IPS DF 4.7 (cell line): Measurements from ENCODE around the gene JAK1.

Experiments
- DNase-seq: peaks from one replicate; pipeline ENCODE4 v3.0.0-alpha.2; 2013; ENCODE audit warnings: low spot score; ENCODE audit errors: extremely low read depth

The JAK1 gene

DNA sequence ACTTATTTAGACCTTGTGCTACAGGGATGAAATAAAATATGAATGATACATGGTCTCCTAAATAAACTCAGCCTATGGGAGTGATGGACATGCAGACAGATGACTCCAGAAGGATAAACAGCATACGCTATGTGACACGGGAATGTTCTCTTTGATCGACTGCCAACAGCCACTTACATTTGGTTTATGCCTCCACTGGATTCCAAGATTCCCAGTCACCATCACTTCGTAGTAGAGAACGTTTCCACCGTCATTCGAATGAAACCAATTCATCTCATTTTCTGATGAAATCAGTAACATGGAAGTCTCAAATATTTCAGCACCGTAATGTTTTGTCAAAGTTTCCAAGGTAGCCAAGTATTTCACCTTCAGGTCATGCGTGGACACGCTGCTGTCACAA is 99.7 kb downstream of the JAK1 start:
- DNase-seq, result no peak

DNA sequence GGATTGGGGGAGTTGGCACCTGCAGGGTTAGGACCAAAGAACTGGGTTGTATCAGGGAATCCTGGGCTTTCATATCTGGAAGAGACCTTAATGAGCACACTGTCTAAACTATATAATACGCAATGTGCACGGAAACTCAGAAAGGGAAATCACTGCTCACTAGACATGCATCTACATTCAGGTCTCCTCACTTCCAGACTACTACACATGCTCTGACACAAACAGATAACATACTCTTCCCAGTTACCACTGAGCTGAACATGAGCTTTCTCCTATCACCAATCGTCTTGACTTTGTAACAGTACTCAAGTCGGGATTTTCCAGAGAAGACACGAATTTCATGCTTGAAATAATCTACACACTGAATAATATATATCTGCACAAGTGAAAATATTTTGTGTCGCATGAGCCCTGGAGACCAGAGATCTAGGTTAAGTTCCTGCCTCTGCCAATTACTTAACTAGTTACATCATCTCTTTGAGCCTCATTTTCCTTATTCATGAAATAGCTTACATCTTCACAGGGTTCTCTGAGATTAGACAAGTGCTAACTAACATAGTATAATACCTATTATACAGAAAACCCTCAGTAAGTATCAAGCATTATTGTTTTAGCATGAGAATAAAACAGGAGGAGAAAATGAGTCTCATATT is 101.1 kb downstream of the JAK1 start:
- DNase-seq, result no peak

DNA sequence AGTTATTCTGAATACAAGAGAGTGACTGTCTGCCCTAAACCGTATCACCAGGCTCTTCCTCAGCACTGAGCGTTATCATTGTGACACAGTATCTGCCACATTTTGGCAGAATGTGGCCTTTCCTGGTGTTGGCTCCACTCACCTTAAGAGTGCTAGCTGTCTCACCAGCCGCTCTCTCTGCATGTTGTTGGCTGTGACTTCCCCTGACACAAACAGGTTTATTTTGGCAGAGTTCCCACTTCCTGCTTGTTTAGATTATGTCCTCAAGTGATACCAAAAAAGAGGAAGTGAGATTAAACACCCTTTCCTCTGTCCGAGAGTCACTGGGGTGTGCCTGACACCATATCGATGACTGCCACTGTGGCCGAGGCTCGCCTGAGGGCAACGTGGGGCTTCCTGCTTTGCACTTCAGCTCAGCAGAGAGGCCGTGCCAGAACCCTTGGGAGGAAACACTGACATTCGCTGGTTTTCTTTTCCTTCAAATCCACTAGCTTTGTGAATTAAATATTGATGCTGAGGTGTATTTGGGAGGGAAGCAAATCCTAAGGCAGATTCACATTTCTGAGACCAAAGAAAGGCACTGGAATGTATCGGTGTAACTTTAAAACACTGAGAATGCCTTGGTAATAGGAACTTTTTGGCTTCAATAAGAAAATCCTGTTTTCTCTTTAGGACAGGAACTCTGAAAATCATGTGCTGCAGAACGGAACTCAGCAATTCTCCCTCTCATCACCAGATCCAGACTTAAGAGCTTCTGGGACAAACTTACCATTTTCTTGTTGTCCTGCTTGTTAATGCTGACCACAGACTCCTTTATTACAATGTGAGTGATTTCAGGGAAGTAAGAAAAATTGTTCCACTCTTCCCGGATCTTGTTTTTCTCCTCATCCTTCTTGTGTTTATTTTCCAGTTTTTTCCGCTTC is 102.1 kb downstream of the JAK1 start:
- DNase-seq, result no peak

DNA sequence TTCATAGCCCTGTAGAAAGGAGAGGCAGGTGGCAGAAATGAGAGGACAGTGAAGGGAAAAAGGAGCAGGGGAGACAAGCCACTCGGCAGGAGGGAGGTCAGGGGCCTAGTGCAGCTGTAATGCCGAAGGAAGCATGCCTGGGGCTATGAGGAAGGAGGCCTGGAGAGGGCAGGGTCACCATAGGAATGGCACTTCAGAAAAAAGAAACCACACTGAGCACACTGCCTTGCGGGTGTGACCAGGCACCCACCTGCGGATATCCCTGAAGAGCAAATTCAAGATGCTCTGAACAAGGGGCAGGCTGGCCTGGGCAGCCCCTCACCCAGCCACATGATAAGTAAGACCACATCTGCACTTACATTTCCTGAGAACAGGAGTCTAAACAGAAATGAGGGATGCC is 104.7 kb downstream of the JAK1 start:
- peak; percentile 44 for DNase-seq

DNA sequence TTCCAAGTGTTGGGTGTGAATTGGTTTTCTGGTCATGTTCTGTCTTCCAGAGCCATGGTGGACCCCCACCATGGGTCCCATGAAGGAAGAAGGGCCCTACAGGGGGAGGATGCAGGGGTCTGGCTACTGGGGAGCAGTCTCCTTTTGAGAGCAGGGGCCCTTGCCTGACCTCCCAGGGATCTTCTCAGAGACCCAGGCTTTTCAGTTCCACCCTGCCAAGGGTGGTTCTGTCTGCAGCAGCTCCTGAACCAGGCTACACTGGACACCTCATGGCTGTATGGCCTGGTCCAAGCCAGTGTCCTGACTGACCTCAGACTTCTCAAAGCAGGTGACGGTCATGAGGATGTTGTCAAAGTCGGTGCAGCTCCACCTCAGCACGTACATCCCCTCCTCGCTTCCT is 109.0 kb downstream of the JAK1 start:
- DNase-seq, result no peak

DNA sequence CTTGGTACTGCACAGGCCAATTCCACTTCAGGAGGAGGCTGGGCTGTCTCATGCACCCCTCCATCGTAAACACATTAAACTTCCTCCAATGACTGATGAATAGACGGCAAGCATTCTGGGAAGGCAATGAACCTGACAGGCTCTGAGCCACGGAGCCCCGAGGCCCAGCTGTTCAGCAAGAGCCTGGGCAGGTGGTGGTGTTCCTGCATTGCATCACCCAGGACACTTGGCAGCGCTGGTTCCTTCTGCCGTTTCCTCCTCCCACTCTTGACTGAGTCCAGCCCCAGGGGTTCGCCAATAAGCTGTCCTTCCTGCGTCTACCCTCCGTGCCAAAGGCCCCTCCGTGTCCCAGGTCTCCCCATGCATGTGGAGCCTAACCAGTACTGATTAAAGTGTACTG is 109.8 kb downstream of the JAK1 start:
- DNase-seq, result no peak

DNA sequence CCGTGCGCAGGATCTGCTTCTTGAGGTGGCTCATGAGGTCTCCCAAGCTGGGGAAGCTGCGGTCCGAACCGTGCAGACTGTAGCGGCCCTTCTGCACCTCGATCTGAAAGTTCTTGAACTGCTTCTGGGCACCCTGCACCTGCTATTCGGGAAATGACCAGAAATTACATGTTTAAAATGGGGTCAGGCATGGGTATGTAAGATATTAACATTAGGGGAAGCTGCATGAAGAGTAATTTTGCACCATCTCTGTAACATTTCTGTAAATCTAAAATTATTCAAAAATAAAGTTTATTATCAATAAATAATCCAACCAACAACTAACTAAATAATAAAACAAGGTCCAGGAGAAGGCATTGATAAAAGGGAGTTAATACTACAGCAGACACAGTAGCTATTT is 110.8 kb downstream of the JAK1 start:
- DNase-seq, result no peak

DNA sequence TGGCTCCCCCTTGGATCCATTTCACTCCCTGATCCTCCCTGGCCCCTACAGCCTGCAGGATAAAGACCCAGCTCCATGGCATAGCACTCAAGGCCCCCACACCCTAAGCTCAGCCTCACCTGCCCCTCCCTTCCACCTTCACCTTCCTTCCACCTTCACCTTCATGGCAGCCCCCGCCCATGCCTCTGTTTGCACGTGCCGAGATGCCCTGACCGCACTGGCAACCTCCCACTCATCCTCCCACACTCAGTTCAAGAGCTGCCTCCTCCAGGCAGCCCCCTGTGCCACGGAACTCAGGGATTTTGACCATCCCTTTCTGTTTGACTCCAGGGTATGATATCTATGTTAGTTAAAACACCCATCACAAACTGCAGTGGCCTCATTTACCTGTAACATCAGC is 111.7 kb downstream of the JAK1 start:
- DNase-seq, result no peak

DNA sequence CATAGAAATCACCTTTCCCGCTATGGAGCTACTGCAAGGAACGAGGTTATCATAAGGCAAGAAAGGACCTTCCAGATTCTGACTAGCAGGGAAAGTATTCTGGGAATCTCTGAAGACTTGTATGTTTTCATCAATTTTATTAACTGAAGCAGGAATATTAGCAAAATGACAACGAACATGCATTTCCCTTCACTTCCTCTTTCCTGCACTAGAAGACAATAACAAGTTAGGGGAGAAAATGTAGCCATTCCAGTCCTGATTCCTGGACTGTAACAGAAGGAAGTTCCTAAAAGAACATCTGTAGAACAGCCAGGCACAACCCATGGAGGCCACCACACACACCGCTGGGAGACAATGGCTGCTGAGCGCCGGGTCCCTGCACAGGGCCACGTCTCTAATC is 114.7 kb downstream of the JAK1 start:
- DNase-seq, result no peak

DNA sequence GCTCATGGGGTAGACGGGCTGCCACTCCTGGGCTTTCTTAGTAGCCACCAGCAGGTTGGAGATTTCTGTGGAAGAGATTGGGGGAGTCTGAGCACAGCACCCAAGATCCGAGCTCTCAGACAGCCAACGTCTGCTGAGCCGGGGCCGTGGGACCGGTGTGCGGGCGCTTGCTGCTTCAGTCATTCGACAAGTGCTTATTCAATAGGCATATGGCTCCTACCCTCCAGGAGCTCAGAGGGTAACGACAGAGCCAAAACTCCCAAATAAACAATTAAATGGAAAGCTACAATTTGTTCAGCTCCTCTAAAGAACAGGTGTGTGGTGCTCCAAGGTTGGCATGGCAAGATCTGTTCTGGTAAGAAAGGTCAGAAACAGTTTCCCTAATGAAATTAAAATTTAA is 115.5 kb downstream of the JAK1 start:
- no peak for DNase-seq

DNA sequence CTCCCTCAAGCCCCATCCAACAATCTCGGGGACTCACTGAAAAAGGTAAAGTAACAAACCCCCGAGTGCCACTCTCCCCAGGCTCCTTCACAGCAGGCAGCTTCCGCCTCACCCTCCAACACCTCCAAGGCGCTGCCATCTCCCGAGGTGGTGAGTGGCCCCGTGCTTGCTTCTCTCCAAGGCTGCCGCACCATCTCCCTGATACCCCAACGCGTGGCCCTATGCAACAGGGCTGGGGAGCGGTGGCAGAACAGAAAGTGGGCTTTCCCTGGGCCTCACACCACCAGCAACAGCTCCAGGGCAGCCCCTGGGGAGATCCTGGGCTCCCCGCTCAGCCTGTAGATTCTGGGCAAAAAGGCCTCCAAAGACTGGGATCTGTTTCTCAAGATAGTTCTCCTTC is 116.4 kb downstream of the JAK1 start:
- no peak for DNase-seq

DNA sequence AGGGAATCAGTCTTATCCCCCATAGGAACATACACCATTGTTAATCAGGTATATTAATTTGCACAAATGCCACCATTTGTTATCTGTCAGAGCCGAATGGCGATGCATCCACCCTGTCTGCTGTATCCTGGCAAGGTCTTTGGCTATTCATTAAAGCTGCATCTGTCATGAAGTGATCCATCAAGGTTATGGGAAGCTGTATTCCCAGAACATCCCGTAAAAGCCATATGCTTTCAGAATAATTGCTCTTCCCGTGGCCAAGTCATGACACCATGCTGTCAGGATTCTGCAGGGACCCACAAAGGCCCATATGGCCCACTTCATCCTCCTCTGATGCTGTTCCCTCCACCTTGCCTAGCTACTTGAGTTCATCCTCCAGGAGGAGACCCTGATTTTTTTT is 117.5 kb downstream of the JAK1 start:
- DNase-seq, result no peak

DNA sequence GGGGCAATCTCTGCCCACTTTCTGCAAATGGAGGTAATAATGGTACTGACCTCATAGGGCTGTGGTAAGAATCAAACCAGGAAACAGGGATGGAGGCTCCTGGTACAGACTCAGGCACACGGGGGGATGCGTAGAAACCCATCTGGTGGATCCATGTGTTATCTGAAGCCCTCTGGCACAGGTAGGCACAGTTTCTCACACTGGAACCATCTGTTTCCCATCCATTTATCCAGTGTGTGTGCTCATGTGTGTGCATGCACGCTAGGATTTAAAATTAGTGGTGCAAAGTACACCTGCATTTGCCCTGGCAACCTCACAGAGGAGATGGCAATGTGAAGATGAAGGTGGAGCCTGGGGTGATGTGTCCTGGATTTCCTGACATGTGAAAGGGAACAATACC is 118.2 kb downstream of the JAK1 start:
- no peak for DNase-seq

DNA sequence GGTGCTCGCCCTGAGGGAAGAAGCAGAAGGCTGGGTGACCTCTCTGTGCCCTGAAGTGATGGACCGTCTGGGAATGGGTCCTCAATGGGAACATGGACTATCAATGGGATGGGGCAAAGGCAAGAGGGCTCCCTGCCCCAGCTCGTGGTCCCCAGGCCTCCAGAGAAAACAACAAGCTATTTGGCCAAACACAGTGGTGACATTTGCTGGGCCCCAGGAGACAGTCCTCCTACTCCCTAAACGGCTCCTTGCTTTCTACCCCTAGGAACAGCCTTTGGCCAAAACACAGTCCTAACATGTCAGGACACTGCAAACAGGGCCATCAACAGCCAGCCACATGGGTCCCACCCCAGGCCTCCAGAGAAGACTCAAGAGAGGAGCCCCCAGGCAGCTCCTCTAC is 118.7 kb downstream of the JAK1 start:
- no peak for DNase-seq

DNA sequence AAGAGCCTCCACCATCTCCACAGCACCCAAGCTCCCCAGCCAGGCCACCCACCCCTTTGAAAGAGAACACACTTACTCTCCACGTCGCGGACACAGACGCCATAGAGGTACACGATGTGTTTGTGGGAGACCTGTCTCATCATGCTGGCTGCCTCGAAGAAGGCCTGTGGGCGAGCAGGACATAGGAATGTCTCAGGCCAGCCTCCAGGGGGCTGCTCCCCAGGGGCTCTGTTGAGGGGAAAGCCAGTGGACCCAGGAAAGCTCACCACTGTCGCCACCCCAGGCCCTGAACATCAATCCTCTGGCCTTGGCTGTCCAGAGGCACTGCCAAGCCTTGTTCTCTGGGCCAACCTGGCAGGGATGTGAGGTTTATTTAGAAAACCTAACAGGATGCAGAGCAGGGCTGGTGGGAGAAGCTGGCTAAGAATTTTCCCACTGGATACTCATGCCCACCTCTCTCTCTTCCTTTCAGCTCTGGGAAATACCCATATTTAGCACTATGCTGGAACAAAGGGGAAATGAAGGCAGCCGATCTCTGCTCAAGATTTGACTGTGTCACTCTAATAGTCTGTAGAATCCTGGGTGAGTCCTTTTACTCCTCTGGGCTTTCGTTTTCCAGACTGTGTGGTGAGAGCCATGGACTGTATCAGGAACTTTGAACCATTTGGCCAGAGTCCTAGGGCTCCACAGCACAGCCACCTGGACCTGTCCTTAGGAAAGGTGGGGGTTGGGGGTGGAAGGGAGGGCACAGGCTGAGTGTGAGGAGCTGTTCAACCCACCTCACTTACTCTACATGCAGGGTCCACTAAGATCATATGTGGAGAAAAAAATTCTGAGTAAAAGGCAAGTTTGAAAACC is 119.5 kb downstream of the JAK1 start:
- DNase-seq, result no peak

DNA sequence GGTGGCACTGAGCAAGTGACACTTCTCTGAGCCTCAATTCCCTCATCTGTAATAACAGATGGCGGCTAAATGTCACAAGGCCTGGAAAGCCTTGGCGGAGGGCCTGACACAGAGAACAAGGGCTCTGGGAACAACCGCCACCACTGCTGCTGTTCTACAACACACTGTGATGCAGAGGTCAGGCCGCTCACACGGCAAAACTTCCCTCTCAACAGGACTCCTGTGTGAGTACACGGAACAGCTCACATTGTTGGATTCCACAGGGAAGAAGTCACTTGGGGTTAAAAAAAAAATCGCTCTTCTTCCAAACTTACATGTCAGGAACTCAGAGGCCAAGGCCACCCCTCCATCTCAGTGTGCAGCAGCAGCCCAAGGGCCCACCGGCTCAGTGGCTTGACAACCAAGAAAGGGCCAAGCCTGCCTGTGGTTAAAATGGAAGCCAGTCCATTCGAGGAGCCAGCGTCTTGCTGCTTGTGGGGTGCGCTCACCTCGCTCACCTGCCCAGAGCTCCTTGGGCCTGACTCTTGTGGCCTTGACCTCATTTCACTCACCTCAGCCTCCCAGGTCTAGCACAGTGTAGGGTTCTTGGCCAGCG is 120.4 kb downstream of the JAK1 start:
- DNase-seq, result no peak

DNA sequence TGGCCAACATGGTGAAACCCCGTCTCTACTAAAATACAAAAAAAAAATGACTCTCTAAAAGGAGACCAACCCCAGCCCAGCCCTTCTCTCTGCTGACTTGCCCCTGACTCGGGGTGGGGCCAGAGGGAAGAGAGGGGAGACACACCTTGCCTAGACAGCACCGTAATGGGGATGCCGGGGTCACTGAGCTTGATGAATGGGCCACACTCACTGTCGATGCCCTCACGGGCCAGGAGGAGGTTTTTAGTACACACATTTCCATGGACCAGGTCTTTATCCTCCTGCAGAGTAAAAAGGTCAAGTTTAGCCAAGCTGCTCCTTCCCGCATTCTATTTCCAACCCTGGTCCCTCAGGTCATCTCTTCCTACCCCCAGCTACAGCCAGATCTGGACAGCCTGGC is 121.7 kb downstream of the JAK1 start:
- DNase-seq, result no peak

DNA sequence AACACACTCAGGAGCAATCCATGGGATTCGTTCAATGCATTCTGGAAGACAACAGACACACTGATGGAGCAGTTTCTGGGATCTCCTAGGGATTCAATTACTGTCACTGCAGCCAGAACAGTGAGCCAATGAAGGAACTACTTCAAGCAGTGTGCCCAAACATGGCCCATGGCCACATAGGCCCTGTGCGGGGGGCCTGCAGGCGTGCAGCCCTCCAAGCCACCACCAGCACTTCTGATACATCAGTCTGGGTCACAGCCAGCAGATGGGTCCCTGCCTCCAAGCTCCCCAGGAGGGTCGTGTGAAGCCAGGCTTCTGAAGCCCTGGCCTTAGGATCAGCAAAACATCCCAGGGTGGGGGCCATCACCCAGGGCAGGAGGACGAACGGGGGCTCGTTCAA is 122.2 kb downstream of the JAK1 start:
- no peak for DNase-seq

DNA sequence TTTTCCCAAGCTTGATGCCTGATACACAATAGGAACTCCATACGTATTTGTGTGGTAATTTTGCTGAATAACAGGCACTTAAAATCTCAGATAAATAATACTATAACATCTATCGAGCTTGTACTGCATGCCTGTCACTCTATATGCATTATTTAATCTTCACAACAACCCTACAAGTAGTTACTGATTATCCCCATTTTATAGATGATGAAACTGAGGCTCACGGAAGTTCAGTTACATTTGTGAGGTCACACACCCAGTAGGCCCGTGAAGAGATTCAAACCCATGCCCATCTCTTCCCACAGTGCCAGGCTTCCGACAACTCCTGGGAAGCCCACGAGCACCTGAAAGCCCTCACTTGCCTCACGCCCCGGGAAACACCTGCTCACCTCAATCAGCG is 122.7 kb downstream of the JAK1 start:
- DNase-seq, result no peak

DNA sequence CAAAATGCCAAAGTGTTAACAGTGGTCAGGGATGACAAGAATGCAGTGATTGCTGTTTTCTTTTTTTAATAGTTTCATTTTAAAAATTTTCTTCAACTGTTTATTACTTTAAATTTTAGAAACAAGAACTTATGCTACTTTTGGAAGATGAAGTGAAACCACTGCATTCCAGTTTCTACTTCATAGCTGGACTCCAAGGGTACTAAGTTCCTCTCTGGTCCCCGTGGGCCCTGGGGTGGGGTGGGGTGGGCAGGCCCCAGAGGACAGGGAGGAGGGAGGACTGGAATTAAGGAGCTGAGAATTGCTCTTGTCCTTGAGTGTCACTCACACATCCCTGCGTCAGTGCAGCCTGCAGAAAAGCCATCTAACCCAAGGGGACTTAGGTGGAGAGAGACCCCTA is 124.1 kb downstream of the JAK1 start:
- DNase-seq, result no peak

DNA sequence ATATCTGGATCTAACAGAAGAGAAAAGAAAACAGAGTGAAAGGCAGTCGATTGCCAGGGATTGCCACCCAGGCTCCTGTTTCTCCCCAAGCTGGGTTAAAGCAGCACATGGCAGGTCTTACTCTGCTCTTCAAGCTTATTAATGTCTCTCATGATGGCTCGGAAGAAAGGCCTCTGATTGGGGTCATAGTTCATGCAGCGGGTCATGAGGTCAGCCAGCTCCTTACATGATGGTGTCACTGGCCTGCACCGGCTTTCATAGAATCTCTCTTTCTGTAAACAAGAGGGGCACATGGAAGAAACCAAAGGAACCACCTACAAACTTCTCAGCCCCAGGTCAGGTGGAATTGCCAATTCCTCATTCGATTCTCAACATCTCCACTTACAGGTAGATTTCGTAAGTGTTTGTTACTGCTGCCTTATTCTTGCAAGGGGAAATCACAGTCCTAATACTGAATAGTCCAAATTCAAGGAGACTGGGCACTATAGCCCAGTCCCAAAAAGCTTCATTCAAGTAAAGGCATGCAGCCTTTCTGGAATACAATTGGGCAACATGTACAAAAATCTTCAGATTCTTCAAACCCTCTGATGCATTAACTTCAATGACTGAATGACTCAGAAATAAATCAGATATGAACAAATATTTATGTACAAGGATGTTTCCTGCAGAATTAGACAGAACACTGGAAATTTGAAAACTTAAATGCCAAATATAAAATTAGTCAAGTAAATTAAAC is 124.9 kb downstream of the JAK1 start:
- no peak for DNase-seq
